Neural progenitor cell (in vitro differentiated cells): ENCODE data around the gene OPN5.

Experiments used
- EZH2 ChIP-seq: fragments of 200-600 bp; sonication (generic); IDR thresholded peaks from 2 replicates; pipeline ENCODE4 v1.6.1; 2017; ENCODE audit warnings: antibody characterized with exemption, mild to moderate bottlenecking, moderate library complexity
- EZH2phosphoT487 ChIP-seq: fragments of 200-600 bp; sonication (generic); IDR thresholded peaks from 2 replicates; pipeline ENCODE4 v1.6.1; 2017; ENCODE audit warnings: antibody characterized with exemption
- TF ChIP-seq, protein P1 (sequence below): fragments of 200-600 bp; sonication (generic); IDR thresholded peaks from 2 replicates; pipeline ENCODE4 v1.5.1; 2017; ENCODE audit warnings: antibody characterized with exemption, mild to moderate bottlenecking

DNA sequence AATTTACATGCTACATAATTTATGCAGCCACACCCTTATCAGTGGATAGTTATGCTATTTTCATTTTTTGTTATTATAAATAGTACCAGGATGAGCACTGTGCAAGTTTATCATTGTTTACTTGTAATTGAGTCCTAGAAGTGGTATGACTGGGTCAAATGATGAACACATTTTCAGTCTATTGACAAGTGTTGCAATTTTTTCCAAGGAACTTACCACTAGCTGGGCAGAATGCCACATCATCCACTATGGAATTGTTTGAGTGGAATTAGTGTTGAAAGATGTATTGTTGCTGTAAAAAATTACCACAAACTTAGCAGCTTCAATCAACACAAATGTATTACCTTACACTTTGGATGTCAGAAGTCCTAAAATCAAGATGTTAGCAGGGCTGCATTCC, 38.1 kb upstream of the OPN5 start:
- TF ChIP-seq, protein P1, sequence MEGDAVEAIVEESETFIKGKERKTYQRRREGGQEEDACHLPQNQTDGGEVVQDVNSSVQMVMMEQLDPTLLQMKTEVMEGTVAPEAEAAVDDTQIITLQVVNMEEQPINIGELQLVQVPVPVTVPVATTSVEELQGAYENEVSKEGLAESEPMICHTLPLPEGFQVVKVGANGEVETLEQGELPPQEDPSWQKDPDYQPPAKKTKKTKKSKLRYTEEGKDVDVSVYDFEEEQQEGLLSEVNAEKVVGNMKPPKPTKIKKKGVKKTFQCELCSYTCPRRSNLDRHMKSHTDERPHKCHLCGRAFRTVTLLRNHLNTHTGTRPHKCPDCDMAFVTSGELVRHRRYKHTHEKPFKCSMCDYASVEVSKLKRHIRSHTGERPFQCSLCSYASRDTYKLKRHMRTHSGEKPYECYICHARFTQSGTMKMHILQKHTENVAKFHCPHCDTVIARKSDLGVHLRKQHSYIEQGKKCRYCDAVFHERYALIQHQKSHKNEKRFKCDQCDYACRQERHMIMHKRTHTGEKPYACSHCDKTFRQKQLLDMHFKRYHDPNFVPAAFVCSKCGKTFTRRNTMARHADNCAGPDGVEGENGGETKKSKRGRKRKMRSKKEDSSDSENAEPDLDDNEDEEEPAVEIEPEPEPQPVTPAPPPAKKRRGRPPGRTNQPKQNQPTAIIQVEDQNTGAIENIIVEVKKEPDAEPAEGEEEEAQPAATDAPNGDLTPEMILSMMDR: no peak
- no peak for TF ChIP-seq EZH2
- no peak for TF ChIP-seq EZH2phosphoT487
